Right ventricle myocardium superior (tissue), 1 donor: ENCODE data around the gene SLC25A30. TPM values are rescaled to one million over a fixed set of nuclear protein-coding genes. Genes with fewer than 3 reads are reported as not detected.
"Not testable (repeated sequence)": the region's sequence is repeated elsewhere in the genome, so short reads cannot be mapped to it uniquely, and the experiment has no call there.

Experiments used
- ATAC-seq: fragments of 200-7000 bp; cut with Tn5 transposase; one replicate; pipeline ENCODE4 v1.9.1; 2020; ENCODE audit warnings: mild to moderate bottlenecking; ENCODE audit not compliant: poor library complexity
- DNase-seq: peaks from one replicate; pipeline ENCODE4 v3.0.0-alpha.2; 2020
- intact Hi-C: fragments of 100-400 bp; cut with DNase I; formaldehyde crosslinking; loops from one replicate; pipeline ENCODE4 v1.11.2; 2022
- total RNA-seq: library from RNA; stranded (reverse); fragmentation: NEBNext Ultra II Directional; extraction: Animal tissue kit (Norgen Biotek cat#: 25700); gene quantifications from one replicate; pipeline ENCODE4 v1.2.1, GENCODE V29; 2021
- donor health status: DM: no; HTN: yes; CAD: no; lungs with severe emphysema.

Gene SLC25A30
- total RNA-seq, 1 donor from 2014 or later, result 142 TPM

GRCh38 chr13:45401314-45401713 lies 16.9 kb downstream of the SLC25A30 start:
- intact Hi-C loops, result no loop called here
- ATAC-seq (peak; percentile 46), DNase-seq (no peak)

- ATAC-seq, result no peak
- intact Hi-C loops, result no loop called here
- DNase-seq, result no peak
Measured at GRCh38 chr13:45398877-45399276, 19.3 kb downstream of the SLC25A30 start.

DNA sequence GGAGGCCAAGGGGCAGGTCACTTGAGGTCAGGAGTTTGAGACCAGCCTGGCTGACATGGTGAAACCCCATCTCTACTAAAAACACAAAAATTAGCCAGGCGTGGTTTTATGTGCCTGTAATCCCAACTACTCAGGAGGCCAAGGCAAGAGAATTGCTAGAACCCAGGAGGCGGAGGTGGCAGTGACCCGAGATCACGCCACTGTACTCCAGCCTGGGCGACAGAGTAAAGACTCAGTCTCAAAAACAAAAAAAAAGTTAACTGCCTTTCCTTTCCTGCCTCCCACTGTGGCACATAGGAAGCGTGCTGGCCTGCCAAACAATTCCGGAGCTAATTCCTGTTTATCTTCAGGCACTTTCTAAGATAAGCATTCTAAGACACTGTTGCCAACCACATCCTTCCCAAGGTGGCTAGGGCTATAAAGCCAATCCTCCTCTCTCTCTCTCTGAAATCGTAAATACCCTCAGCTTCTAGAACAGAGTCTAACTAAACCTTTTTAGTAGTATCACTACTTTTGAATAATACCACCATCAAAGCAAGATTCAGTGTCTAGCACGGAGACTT lies 21.6 kb downstream of the SLC25A30 start:
- intact Hi-C loops, result no loop called here
- DNase-seq, result no peak
- peak; percentile 40 for ATAC-seq

GRCh38 chr13:45393941-45394570 lies 24.1 kb downstream of the SLC25A30 start:
- intact Hi-C loops, result loop anchor here (1.0 kb wide), 1 partner anchor 23 kb away; no protein-coding TSS in a partner anchor
- DNase-seq (no peak), ATAC-seq (peak; percentile 63)

GRCh38 chr13:45392811-45393210 lies 25.4 kb downstream of the SLC25A30 start:
- ATAC-seq (peak; percentile 4), DNase-seq (no peak)
- intact Hi-C loops, result no loop called here

GRCh38 chr13:45391926-45392325 lies 26.2 kb downstream of the SLC25A30 start:
- DNase-seq, result no peak
- no peak for ATAC-seq
- intact Hi-C loops, result no loop called here

GRCh38 chr13:45391128-45391527 lies 27.0 kb downstream of the SLC25A30 start:
- peak; percentile 7 for ATAC-seq
- intact Hi-C loops, result not testable (repeated sequence)

GRCh38 chr13:45390348-45390747 lies 27.8 kb downstream of the SLC25A30 start:
- intact Hi-C loops, ATAC-seq, DNase-seq: not testable (repeated sequence)

More at GRCh38 chr13:45391128-45391527, 27.0 kb downstream of the SLC25A30 start:
- not testable (repeated sequence) for DNase-seq

GRCh38 chr13:45388664-45389063 lies 29.5 kb downstream of the SLC25A30 start:
- DNase-seq (no peak), ATAC-seq (no peak)
- intact Hi-C loops, result no loop called here

- intact Hi-C loops, ATAC-seq, DNase-seq: not testable (repeated sequence)
Measured at GRCh38 chr13:45386892-45387575, 31.1 kb downstream of the SLC25A30 start.

GRCh38 chr13:45385907-45386553 lies 32.1 kb downstream of the SLC25A30 start:
- intact Hi-C loops, result no loop called here
- DNase-seq (no peak), ATAC-seq (peak; percentile 67)

DNA sequence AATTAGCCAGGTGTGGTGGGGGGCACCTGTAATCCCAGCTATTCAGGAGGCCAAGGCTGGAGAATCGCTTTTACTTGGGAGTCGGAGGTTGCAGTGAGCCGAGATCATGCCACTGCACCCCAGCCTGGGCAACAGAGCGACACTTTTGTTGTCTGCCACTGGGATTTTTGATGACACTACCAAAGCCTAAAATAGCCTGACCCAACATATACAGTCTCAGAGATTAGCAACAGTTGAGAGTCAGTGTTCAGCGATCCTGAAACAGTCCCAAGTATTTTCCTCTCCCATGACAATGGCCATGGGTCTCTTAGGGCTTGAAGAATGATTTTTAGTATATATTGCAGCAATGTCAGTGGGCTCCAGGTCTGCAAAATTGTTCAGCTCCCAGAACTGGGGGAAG lies 32.9 kb downstream of the SLC25A30 start:
- intact Hi-C loops, result no loop called here
- no peak for DNase-seq
- ATAC-seq, result peak; percentile 59

DNA sequence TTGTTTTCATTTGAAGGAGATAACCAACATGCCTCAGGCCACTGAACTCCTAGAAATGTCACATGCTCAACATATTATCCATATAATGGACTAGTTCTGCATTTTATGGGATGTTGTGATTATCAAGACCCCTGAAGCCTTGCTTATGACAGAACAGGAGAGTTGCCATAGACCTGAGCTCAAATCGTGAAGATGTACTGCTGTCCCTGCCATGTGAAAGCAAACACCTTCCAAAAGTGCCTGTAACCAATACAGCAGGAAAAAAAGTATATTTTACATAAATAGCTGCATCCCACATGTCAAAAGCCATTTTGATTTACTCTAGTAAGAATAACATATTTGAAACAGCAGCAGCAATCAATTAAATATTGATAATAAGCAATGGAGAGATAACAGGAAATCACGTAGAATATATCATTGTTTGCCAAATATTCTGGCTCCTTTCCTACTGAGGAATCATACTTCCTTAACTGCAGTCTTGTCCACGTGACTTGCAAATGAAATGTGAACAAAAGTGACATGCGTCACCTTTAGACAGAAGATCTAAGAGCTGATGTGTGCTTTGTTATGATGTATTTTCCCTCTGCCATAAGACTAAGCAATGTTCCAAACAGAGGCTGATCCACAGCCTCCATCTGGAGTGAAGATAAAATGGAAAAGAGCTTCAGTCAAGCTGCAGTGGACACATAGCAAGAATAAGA lies 33.5 kb downstream of the SLC25A30 start:
- intact Hi-C loops, result no loop called here
- DNase-seq (no peak), ATAC-seq (no peak)

DNA sequence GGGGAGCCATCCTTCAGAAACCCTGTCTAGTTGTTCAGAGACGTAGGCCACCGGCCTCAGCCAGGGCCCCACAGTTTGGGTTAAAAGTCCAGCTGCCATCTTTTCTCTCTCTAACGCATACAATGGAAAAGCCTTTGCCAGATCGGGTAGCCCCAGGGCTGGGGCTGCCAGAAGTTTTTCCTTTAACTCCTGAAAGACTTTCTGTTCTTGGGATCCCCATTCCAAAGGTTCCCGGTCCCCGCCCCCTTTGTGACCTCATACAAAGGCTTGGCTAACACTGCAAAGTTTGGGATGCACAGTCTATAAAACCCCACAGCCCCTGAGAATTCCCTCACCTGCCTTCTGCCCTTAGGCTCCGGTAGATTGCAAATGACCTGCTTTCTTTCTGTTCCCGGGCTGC lies 35.4 kb downstream of the SLC25A30 start:
- DNase-seq, intact Hi-C loops, ATAC-seq: not testable (repeated sequence)

DNA sequence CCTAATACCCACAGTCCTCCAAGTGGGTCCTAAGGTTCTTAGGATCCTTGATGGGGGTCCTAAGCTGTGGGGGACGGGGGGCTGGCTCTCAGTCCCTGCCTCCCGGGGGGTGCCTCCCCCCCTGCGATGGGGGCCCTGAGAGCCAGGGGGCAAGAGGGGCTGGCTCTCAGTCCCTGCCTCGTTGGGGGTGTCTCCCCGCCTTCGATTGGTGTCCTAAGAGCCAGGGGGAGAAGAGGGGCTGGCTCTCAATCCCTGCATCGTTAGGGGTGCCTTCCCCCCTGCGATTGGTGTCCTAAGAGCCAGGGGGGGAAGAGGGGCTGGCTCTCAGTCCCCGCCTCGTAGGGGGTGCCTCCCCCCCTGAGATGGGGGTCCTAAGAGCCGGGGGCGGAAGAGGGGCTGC lies 37.0 kb downstream of the SLC25A30 start:
- no peak for ATAC-seq
- intact Hi-C loops, result no loop called here
- no peak for DNase-seq

GRCh38 chr13:45380708-45381107 lies 37.5 kb downstream of the SLC25A30 start:
- intact Hi-C loops, ATAC-seq, DNase-seq: not testable (repeated sequence)

DNA sequence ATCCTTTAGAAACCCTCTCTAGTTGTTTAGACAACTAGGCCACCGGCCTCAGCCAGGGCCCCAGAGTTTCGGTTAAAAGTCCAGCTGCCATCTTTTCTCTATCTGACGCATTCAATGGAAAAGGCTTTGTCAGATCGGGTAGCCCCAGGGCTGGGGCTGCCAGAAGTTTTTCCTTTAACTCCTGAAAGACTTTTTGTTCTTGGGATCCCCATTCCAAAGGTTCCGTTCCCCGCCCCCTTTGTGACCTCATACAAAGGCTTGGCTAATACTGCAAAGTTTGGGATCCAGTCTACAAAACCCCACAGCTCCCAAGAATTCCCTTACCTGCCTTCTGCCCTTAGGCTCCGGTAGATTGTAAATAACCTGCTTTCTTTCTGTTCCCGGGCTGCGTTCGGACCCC lies 38.7 kb downstream of the SLC25A30 start:
- ATAC-seq, DNase-seq, intact Hi-C loops: not testable (repeated sequence)

DNA sequence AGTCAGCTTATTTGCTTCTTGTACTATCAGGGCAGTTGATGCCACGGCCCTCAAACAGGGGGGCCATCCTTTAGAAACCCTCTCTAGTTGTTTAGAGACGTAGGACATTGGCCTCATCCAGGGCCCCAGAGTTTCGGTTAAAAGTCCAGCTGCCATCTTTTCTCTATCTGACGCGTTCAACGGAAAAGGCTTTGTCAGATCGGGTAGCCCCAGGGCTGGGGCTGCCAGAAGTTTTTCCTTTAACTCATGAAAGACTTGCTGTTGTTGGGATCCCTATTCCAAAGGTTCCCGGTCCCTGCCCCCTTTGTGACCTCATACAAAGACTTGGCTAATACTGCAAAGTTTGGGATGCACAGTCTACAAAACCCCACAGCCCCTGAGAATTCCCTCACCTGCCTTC lies 39.4 kb downstream of the SLC25A30 start:
- DNase-seq, intact Hi-C loops, ATAC-seq: not testable (repeated sequence)

GRCh38 chr13:45377314-45377713 lies 40.9 kb downstream of the SLC25A30 start:
- intact Hi-C loops, ATAC-seq: not testable (repeated sequence)

More at GRCh38 chr13:45377314-45377713, 40.9 kb downstream of the SLC25A30 start:
- not testable (repeated sequence) for DNase-seq
